Neutrophil (primary cell): ENCODE data around the gene LTF.
A peak's percentile ranks its signal among the peaks of the same experiment; 100 is the strongest.

Experiments
- H3K27ac ChIP-seq: fragments of 200-600 bp; sonication (generic); 2 replicates; pipeline ENCODE4 v1.5.1; 2016; ENCODE audit warnings: mild to moderate bottlenecking, moderate library complexity
- H3K27me3 ChIP-seq: fragments of 200-600 bp; sonication (generic); 2 replicates; pipeline ENCODE4 v1.6.0; 2016; ENCODE audit warnings: mild to moderate bottlenecking
- H3K36me3 ChIP-seq: fragments of 200-600 bp; sonication (generic); 2 replicates; pipeline ENCODE4 v1.5.1; 2017
- H3K4me1 ChIP-seq, 2 experiments: fragments of 200-600 bp in 1 of 2; sonication (generic) in 1 of 2; 1 replicate in 1 of 2; 2 replicates in 1 of 2; pipeline versions ENCODE4 v1.5.1 to v1.6.1; 2013 to 2016; ENCODE audit warnings: low read depth in 1 of 2, low read length in 1 of 2, mild to moderate bottlenecking in 1 of 2, moderate library complexity in 1 of 2; ENCODE audit not compliant: control insufficient read depth in 1 of 2, insufficient read depth in 1 of 2
- H3K4me3 ChIP-seq, 2 experiments: fragments of 200-600 bp in 1 of 2; sonication (generic) in 1 of 2; 1 replicate in 1 of 2; 2 replicates in 1 of 2; pipeline ENCODE4 v1.5.1; 2013 to 2016; ENCODE audit warnings: low read depth in 1 of 2, low read length in 1 of 2, mild to moderate bottlenecking in 1 of 2, moderate library complexity in 1 of 2
- H3K9me3 ChIP-seq: fragments of 200-600 bp; sonication (generic); 2 replicates; pipeline ENCODE4 v1.5.1; 2016
- TF ChIP-seq, protein P1 (sequence below): fragments of 200-600 bp; sonication (generic); IDR thresholded peaks from 2 replicates; pipeline ENCODE4 v1.5.1; 2016; ENCODE audit warnings: antibody characterized with exemption

The LTF gene

GRCh38 chr3:46454209-46454595 lies 10.5 kb downstream of the LTF start:
- H3K4me1 ChIP-seq: peaks cover 7% of the 10 kb centered on the region in 2 experiments
- H3K9me3 ChIP-seq: no peaks in the 10 kb centered on the region
- H3K27ac ChIP-seq: peak overlapping the region; percentile 88
- no peak overlapping the region for H3K4me3 ChIP-seq
- H3K27me3 ChIP-seq: no peaks in the 10 kb centered on the region
- TF ChIP-seq, protein P1, sequence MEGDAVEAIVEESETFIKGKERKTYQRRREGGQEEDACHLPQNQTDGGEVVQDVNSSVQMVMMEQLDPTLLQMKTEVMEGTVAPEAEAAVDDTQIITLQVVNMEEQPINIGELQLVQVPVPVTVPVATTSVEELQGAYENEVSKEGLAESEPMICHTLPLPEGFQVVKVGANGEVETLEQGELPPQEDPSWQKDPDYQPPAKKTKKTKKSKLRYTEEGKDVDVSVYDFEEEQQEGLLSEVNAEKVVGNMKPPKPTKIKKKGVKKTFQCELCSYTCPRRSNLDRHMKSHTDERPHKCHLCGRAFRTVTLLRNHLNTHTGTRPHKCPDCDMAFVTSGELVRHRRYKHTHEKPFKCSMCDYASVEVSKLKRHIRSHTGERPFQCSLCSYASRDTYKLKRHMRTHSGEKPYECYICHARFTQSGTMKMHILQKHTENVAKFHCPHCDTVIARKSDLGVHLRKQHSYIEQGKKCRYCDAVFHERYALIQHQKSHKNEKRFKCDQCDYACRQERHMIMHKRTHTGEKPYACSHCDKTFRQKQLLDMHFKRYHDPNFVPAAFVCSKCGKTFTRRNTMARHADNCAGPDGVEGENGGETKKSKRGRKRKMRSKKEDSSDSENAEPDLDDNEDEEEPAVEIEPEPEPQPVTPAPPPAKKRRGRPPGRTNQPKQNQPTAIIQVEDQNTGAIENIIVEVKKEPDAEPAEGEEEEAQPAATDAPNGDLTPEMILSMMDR: no peak
- H3K36me3 ChIP-seq: peaks cover 66% of the 10 kb centered on the region

DNA sequence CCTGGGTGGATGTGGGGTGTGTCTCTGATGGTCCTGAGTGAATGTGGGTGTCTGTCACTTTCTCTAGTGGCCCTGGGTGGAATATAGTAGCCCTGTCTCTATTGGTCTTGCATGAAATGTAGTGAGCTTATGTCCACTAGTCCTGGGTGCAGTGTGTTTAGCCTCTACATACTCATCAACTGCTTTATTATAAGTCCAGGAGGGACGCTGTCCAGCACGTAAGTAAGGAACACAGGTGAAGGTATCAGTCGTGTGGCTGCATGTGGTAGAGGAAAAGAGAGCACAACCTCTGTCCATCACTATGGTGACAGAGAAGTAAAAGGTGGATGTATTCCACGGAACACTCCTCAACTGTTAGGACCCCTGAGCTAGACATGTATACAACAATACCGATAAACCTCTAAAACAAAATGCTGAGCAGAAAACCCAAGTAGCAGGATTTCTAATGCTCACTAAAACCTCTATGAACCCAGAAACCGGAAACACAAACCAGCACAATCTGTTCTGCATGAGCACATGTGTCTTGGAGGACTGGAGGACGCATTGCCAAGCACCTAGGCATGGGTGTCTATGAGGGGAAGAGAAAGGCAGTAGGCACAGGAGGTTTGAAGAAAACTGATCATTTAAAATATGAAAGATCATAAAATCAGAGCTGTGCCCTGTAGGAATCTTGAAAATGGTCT lies 11.0 kb downstream of the LTF start:
- TF ChIP-seq, protein P1: no peak
- Histone ChIP-seq H3K27me3 (no peaks in the 10 kb centered on the region), H3K4me3 (no peak overlapping the region), H3K27ac (peak overlapping the region; percentile 88), H3K36me3 (peaks cover 71% of the 10 kb centered on the region), H3K4me1 (peaks cover 1 to 2% of the 10 kb centered on the region in 2 experiments), H3K9me3 (no peaks in the 10 kb centered on the region)

DNA sequence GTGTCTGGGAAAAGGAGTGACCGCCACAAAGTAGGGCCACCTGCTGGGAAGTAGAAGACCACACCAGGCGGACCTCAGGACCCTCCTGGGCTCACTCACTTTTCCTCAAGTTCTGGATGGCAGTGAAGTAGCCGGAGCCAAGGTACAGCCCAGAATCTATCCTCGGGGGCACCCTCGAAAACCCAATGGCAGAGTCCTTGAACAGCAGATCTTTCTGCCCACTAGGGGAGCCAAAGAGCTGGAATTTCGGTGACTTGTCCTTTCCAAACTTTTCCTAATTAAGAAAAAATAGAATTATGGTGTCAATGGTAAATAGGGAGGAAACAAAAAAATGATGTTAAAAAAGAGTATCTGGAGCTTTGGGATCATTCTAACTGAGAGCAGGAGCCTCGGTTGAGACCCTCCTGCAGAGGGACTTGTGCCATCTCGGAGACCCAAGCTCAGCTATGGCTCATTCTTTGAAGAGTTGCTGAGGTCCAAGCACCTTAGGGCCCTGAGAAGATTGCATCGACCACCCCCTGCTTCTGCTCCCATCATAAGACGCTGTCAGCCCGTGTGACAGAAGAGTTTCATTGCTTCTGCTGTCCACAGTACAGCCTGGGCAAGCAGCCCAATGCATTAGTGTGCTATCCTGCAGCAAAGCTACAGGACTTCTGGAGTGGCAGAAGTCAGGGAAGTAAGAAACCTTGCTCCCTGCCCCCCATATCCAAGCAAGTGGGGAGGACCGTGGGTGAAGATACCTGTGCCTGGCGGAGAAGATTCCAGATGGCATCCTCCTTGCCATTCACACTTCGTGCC lies 14.8 kb downstream of the LTF start:
- H3K27ac ChIP-seq: peak overlapping the region; percentile 88
- H3K27me3 ChIP-seq: no peaks in the 10 kb centered on the region
- H3K9me3 ChIP-seq: no peaks in the 10 kb centered on the region
- H3K4me3 ChIP-seq: no peak overlapping the region
- peaks cover 0 to 3% of the 10 kb centered on the region in 2 experiments for H3K4me1 ChIP-seq
- TF ChIP-seq, protein P1: no peak
- peaks cover 78% of the 10 kb centered on the region for H3K36me3 ChIP-seq

GRCh38 chr3:46448721-46449120 lies 16.0 kb downstream of the LTF start:
- Histone ChIP-seq H3K36me3 (peaks cover 78% of the 10 kb centered on the region), H3K4me3 (no peak overlapping the region), H3K27ac (peak overlapping the region; percentile 88), H3K9me3 (no peaks in the 10 kb centered on the region), H3K27me3 (no peaks in the 10 kb centered on the region), H3K4me1 (peaks cover 0 to 3% of the 10 kb centered on the region in 2 experiments)
- TF ChIP-seq, protein P1: no peak

DNA sequence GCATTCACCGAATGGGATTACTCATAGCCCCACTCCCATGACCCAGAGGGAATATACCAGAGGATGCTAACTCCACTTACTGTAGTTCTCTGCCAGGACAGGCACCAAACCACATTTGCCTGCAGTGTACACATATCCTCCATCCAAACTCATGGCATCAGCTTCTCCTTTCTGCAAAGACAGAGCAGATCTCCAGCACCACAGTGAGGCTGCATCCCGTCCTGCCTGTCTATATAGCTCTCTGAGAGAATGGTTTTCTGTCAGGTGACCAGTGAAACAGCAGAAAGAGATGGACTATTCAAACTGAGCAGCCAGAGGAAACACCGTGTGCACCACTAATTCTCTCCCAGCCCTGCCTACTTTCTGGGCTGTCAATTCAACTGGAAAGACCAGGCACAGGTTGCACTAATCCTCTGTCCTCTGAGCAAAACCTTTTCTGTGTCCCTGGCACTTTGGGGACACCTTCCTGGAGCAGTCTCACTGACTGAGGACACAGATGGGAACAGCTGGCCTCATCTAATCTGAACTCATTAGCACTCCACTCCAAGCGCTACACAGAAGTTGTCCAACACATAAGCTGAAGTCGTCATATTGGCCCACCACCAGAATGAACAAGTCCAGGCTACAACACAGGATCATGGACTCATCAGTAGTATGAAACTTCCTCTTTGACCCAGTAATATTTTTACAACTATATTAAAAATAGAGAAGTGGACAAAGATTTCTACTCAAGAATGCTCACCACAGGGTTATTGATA lies 17.3 kb downstream of the LTF start:
- TF ChIP-seq, protein P1: no peak
- H3K27ac ChIP-seq: peak overlapping the region; percentile 88

More for the DNA sequence above, 17.3 kb downstream of the LTF start:
- H3K27me3 ChIP-seq: no peaks in the 10 kb centered on the region
- H3K36me3 ChIP-seq: peaks cover 82% of the 10 kb centered on the region
- no peak overlapping the region for H3K4me3 ChIP-seq
- peaks cover 0 to 3% of the 10 kb centered on the region in 2 experiments for H3K4me1 ChIP-seq
- H3K9me3 ChIP-seq: no peaks in the 10 kb centered on the region
